C4-2B (cell line): ENCODE results near the gene TSBP1.
"Not testable (repeated sequence)": the region's sequence is repeated elsewhere in the genome, so short reads cannot be mapped to it uniquely, and the experiment has no call there.

ENCODE experiments used
- H3K27ac ChIP-seq: fragments of 450-650 bp; 2 replicates; pipeline ENCODE4 v1.5.1; 2017
- CTCF ChIP-seq: fragments of 450-650 bp; conservative IDR thresholded peaks from 2 replicates; pipeline ENCODE4 v1.5.1; 2017; ENCODE audit warnings: mild to moderate bottlenecking
- ZFX ChIP-seq: fragments of 450-650 bp; IDR thresholded peaks from 2 replicates; pipeline ENCODE4 v1.6.1; 2017

Gene TSBP1

GRCh38 chr6:32375739-32376529 is 4.2 kb upstream of the TSBP1 start:
- TF ChIP-seq ZFX (no peak), CTCF (no peak)
- H3K27ac ChIP-seq = no peak overlapping the region

- TF ChIP-seq ZFX = no peak
- no peak for TF ChIP-seq CTCF
- H3K27ac ChIP-seq = no peak overlapping the region
Observed at GRCh38 chr6:32371229-32371628, 474 bp downstream of the TSBP1 start.

GRCh38 chr6:32370505-32370904 is 1.2 kb downstream of the TSBP1 start:
- no peak for TF ChIP-seq ZFX
- H3K27ac ChIP-seq = no peak overlapping the region

GRCh38 chr6:32369660-32370059 is 2.0 kb downstream of the TSBP1 start:
- no peak overlapping the region for H3K27ac ChIP-seq
- TF ChIP-seq CTCF (no peak), ZFX (no peak)

- H3K27ac ChIP-seq = no peak overlapping the region
- TF ChIP-seq ZFX (no peak), CTCF (no peak)
Observed at GRCh38 chr6:32367644-32368043, 4.1 kb downstream of the TSBP1 start.

GRCh38 chr6:32359225-32359624 is 12.5 kb downstream of the TSBP1 start:
- H3K27ac ChIP-seq = not testable (repeated sequence)

- not testable (repeated sequence) for H3K27ac ChIP-seq
Observed at GRCh38 chr6:32358548-32358947, 13.2 kb downstream of the TSBP1 start.

- H3K27ac ChIP-seq = no peak overlapping the region
- TF ChIP-seq ZFX = no peak
- no peak for TF ChIP-seq CTCF
Observed at GRCh38 chr6:32355018-32355417, 16.7 kb downstream of the TSBP1 start.

GRCh38 chr6:32353348-32353747 is 18.4 kb downstream of the TSBP1 start:
- TF ChIP-seq CTCF (no peak), ZFX (no peak)
- no peak overlapping the region for H3K27ac ChIP-seq
